Measurements from ENCODE around the gene RENBP.

Gene RENBP

DNA sequence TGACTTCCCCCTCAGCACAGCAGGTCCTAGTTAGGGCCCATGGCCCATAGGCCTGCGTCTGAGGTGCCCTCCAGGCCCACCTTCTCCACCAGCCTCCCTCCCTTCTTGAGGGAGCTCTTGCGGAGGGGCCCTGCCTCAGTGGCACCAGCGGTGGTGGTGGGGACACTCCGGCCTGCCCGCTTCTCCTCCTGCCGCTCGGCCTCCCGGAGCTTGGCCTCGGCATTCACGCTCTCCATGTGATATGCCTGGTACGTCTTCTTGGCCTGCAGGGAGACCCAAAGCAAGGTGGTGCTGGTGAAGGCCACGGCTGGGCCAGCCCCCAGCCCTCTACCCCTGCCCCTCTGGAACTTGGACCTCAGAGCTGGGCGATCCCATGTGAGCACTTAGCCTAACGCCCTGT, 23.9 kb downstream of the RENBP start:
- no peak for DNase-seq (ENCODE audit: low read depth in 2 of 2)

DNA sequence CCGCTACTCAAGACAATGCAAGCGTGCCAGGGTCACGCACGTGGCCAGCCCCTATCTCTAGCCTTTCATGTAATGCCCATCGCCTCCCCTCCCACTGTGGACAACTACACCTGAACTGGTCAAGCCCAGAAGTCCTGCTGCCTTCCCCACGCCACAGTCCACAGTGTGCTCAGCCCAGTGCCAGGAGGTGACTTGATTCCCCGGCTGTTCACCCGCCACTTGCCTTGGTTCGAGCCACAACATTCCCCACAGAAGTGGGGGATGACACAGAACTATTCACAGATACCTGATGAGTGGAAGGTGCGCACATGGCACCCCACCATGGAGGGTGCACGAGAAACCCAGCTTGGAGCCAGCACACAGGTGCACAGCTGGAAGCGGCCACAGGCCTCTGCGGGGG, 25.2 kb downstream of the RENBP start:
- DNase-seq (ENCODE audit: low read depth in 2 of 2), result no peak

GRCh38 chrX:153917869-153918268, 26.6 kb downstream of the RENBP start:
- no peak for DNase-seq (ENCODE audit: low read depth in 2 of 2)

DNA sequence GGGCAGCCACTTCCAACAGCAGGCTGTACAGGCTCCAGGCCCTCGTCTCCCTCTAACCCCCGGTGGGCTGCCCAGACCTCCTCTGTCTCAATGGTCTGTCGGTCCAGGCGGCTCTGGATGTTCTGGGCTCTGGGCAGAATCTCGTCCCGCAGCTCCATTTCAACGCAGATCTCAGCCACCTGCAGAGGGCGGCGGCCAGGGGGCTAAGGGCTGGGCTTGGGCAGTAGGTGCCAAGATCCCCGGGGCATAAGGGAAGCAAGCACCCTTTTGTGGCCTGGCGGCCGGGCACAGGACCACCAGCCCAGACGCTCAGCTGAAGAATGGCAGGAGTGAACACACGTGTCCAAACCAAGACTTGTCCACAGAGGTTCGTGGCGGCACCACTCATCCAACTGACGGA, 30.7 kb downstream of the RENBP start:
- DNase-seq (ENCODE audit: low read depth in 2 of 2), result no peak

DNA sequence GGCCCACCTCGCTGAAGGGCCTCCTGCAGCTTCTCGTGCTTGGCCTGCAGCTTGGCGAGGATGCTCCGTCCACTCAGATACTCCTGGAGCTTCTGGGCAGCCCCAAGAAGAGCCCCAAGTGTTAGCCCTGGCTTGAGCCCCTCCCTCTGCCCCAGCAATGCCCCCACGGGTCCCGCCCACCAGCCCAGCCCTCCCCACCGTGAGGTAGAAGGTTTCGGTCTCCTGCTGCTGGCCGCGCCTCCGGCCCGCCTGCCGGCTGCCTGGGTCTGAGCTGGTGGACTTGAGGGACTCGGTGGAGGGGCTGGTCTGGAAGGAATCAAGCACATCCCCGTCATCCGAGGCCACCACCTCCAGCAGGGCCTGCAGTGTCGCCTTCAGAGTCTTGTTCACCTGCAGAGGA, 31.2 kb downstream of the RENBP start:
- no peak for DNase-seq (ENCODE audit: low read depth in 2 of 2)

DNA sequence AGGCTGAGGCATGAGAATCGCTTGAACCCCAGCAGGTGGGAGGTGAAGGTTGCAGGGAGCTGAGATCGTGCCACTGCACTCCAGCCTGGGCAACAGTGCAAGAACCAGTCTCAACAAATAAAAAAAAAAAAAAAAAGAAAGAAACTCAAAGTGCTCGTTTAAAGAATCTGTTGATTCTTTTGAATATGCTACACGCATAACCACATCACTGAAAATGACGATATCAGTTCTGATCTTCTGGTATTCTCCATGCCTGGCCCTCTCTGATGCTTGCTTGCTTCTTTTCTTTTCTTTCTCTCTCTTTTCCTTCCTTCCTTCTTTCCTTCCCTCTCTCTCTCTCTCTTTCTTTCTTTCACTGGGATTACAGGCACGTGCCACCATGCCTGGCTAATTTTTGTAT, 32.6 kb downstream of the RENBP start:
- no peak for DNase-seq (ENCODE audit: low read depth in 2 of 2)

- DNase-seq (ENCODE audit: low read depth in 2 of 2), result no peak
These were observed 34.0 kb downstream of the RENBP start for GRCh38 chrX:153910446-153910845.

DNA sequence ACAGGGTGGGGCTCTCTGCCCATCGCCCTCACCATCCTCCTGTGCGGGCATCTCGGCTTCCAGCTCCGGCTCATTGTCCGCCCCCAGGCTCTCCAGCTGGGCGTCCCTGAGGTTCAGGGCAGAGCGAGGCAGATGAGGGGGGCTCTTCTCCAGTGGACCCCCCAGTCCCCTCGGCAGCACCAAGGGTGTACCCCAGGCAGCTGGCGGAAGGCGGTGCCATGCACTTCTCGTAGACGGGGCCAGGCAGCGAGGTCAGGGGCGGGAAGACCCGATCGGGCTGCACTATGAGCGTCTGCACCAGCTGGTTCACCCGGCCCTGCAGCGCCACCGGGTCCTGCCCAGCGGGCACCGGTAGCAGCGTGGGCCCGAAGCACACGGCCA, 34.5 kb downstream of the RENBP start:
- no peak for DNase-seq (ENCODE audit: low read depth in 2 of 2)

GRCh38 chrX:153909024-153909979, 35.1 kb downstream of the RENBP start:
- DNase-seq (ENCODE audit: low read depth in 2 of 2), result no peak

DNA sequence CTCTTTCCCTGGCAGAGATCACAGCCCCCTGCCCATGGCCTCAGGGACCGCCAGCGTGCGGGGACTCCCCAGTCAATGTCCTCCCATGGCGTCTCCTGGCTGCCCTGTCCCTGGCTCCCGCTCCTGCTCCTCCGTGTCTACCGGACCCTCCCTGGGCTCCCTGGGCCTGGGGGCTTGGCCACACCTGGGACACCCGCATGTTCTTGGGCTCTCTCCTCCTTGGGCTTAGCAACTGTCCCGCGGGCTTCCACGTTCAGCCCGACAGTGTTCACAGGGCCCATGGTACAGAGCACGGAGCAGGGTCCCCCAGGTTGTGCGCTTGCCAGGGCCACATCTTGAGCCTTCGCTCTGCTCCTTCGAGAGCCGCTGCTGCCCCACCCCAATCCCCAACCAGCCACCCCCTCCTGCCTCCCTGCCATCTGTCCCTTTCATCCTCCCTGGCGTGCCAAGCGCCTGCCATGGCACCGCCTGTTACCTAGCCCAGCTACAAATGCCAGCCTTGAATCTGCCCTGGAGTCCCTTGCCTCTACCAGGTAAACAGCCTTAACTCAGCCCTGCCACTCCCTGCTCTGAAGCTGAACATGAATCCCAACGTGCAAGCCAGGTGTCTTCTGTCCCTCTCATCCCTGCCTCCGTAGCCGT, 36.1 kb downstream of the RENBP start:
- DNase-seq (ENCODE audit: low read depth in 2 of 2), result no peak

DNA sequence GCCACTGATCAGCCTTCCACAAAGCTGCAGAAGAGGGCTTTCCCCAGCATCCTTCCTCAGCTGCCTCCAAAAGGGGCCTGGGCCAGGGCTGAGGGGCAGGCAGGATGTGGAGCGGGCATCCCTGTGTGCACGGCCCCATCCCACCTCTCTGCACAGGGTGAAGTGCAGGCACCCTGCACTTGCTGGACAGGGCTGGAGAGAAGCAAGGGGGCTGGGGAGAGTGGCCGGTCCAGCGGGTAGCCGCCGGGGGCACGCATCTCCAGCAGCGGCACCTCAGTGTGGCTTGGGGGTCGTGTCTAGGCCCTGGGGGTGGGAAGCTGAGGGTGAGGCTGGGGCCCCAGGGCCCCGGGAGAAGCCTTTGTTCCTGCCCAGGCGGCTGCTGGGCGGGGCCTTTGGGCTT, 37.0 kb downstream of the RENBP start:
- DNase-seq (ENCODE audit: low read depth in 2 of 2), result no peak

DNA sequence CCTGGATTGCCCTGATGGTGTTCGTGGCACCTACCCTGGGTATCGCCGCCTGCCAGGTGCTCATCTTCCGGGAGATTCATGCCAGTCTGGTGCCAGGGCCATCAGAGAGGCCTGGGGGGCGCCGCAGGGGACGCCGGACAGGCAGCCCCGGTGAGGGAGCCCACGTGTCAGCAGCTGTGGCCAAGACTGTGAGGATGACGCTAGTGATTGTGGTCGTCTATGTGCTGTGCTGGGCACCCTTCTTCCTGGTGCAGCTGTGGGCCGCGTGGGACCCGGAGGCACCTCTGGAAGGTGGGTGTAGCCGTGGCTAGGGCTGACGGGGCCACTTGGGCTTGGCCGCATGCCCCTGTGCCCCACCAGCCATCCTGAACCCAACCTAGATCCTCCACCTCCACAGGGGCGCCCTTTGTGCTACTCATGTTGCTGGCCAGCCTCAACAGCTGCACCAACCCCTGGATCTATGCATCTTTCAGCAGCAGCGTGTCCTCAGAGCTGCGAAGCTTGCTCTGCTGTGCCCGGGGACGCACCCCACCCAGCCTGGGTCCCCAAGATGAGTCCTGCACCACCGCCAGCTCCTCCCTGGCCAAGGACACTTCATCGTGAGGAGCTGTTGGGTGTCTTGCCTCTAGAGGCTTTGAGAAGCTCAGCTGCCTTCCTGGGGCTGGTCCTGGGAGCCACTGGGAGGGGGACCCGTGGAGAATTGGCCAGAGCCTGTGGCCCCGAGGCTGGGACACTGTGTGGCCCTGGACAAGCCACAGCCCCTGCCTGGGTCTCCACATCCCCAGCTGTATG, 38.1 kb downstream of the RENBP start:
- DNase-seq (ENCODE audit: low read depth in 2 of 2), result no peak

DNA sequence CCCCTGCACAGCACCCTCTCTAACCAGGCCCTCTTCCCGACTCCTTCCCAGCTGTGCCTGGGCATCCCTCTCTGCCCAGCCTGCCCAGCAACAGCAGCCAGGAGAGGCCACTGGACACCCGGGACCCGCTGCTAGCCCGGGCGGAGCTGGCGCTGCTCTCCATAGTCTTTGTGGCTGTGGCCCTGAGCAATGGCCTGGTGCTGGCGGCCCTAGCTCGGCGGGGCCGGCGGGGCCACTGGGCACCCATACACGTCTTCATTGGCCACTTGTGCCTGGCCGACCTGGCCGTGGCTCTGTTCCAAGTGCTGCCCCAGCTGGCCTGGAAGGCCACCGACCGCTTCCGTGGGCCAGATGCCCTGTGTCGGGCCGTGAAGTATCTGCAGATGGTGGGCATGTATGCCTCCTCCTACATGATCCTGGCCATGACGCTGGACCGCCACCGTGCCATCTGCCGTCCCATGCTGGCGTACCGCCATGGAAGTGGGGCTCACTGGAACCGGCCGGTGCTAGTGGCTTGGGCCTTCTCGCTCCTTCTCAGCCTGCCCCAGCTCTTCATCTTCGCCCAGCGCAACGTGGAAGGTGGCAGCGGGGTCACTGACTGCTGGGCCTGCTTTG, 38.9 kb downstream of the RENBP start:
- DNase-seq (ENCODE audit: low read depth in 2 of 2), result no peak

- no peak for DNase-seq (ENCODE audit: low read depth in 2 of 2)
These were observed 40.2 kb downstream of the RENBP start, which contains the start of gene AVPR2 for GRCh38 chrX:153903991-153904957. Gene AVPR2, plus strand, starts transcription at chrX:153904673. Its CDS starts 473 bp downstream, at chrX:153905146.

DNA sequence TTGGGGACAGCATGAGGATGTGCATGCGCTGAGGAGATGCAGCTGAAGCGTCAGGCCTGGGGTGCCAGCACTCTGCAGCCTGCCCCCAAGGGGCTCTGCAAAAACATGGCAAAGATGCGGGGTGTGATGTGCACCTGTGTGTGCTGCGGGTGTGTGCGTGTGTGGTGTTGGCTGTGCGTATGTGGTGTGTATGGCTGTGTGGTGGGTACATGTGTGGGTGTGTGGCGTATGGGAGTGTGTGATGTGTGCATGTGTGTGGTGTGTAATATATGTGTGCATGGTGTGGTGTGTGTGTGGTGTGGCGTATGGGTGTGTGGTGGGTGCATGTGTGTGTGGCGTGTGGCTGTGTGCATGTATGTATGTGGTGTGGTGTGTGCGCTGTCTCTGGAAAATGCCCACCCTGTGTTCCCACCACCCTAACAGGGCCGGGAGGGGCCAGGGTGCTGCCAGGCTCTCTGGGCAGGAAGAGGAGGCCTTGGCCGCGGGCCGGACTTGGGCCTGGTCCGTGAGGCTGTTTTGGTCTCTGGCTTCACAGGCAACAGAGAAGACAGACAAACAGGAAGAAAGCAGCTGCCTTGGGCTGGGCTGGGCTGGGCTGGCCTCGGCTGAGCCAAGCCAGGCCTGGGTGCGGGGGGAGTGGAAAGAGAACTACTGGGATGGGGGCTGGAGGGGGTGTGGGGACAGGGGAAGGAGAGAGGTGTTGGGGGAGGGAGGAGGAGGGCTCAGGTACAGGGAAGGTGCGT, 41.0 kb downstream of the RENBP start:
- DNase-seq (ENCODE audit: low read depth in 2 of 2), result no peak

- no peak for DNase-seq (ENCODE audit: low read depth in 2 of 2)
These were observed 42.1 kb downstream of the RENBP start for GRCh38 chrX:153902385-153902784.

- no peak for DNase-seq (ENCODE audit: low read depth in 2 of 2)
These were observed 42.7 kb downstream of the RENBP start for GRCh38 chrX:153901753-153902140.

DNA sequence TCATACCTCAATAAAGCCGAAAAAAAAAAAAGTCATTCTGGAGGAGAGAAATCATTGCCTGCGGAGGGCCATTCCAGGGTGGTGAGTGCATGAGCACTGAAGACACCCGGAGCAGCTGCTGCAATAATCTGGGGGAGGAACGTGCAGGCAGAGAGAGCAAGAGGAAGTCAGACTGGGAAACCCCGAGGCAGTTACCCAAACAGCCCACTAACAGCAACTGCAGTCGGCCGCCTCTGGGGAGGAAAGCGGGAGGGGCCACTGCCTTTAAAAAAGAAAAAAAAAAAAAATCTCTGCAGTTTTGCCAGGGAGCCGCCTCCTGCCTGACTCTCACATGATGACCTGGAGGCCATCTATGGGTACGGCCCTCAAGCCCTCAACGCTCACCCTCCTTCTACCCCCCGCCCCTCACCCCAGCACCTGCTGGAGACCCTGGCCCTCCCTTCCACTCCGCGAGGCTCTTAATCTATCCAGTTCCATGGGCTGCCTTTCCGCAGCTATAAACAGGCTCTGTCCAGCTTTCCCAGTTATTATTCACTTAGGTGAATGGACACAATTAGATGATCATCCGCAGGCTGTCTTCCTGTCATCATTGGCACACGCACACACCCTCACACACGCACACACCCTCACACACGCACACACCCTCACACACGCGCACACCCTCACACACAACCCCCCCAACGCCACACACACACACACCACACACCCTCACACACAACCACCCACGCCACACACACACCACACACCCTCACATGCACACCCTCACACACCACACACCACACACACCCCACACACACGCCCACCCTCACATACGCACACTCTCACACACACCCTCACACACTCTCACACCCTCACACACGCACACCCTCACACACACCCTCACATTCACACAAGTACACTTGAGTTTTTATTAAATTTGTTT, 43.4 kb downstream of the RENBP start:
- peak in 1 of 2 donors; percentile 39 for DNase-seq (ENCODE audit: low read depth in 2 of 2)

- DNase-seq (ENCODE audit: low read depth in 2 of 2), result no peak
These were observed 46.5 kb downstream of the RENBP start for GRCh38 chrX:153897899-153898298.
